GM21717 (cell line): ENCODE measurements around the gene ENPEP.
"Not testable (repeated sequence)": the region's sequence is repeated elsewhere in the genome, so short reads cannot be mapped to it uniquely, and the experiment has no call there.

Source experiments
- ATAC-seq: cut with Tn5 transposase; IDR thresholded peaks from one replicate; pipeline ENCODE4 v1.9.1; 2021; ENCODE audit warnings: mild to moderate bottlenecking, moderate library complexity; ENCODE audit not compliant: unreplicated experiment

ENPEP gene, protein sequence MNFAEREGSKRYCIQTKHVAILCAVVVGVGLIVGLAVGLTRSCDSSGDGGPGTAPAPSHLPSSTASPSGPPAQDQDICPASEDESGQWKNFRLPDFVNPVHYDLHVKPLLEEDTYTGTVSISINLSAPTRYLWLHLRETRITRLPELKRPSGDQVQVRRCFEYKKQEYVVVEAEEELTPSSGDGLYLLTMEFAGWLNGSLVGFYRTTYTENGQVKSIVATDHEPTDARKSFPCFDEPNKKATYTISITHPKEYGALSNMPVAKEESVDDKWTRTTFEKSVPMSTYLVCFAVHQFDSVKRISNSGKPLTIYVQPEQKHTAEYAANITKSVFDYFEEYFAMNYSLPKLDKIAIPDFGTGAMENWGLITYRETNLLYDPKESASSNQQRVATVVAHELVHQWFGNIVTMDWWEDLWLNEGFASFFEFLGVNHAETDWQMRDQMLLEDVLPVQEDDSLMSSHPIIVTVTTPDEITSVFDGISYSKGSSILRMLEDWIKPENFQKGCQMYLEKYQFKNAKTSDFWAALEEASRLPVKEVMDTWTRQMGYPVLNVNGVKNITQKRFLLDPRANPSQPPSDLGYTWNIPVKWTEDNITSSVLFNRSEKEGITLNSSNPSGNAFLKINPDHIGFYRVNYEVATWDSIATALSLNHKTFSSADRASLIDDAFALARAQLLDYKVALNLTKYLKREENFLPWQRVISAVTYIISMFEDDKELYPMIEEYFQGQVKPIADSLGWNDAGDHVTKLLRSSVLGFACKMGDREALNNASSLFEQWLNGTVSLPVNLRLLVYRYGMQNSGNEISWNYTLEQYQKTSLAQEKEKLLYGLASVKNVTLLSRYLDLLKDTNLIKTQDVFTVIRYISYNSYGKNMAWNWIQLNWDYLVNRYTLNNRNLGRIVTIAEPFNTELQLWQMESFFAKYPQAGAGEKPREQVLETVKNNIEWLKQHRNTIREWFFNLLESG

DNA sequence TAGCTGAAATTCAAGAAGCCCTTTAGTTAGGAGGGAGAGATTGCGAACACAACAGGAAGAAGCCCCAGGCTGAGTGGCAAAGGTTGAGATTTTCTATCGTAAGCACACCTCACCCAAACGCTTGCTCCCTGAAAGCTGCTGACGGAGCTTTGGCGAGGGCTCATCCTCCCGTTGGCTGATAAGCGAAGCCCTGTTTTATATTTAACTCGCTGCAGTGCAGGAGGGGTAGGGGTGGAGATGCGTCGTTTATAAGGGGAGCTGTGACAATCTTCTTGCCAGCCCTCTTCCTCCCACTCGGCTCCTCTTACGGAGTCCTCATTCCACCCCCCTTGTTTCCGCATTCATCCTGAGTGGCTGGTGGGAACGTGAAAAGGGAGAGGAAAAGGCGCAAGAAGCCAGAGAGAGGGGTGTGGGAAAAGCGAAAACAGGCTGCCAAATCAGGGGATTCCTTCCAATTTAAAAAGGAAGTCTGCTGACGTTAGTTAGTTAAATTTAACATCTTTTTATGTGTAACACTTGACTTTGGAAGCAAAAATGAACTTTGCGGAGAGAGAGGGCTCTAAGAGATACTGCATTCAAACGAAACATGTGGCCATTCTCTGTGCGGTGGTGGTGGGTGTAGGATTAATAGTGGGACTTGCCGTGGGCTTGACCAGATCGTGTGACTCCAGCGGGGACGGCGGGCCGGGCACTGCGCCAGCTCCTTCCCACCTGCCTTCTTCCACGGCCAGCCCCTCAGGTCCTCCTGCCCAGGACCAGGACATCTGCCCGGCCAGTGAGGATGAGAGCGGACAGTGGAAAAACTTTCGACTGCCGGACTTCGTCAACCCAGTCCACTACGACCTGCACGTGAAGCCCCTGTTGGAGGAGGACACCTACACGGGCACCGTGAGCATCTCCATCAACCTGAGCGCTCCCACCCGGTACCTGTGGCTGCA lies at the start of gene ENPEP:
ENPEP (plus strand) TSS at position 275 of the 938 bp plus-strand sequence; CDS start at position 535, 260 bp downstream.
- no peak for ATAC-seq

DNA sequence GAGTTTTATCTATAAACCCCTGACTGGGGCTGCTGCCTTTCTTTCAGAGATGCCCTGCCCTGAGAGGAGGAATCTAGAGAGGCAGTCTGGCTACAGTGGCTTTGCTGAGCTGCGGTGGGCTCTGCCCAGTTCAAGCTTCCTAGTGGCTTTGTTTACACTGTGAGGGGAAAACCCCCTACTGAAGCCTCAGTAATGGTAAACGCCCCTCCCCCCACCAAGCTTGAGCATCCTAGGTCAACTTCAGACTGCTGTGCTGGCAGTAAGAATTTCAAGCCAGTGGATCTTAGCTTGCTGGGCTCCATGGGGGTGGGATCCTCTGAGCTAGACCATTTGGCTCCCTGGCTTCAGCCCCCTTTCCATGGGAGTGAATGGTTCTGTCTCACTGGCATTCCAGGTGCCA lies 44.1 kb upstream of the ENPEP start:
- not testable (repeated sequence) for ATAC-seq

DNA sequence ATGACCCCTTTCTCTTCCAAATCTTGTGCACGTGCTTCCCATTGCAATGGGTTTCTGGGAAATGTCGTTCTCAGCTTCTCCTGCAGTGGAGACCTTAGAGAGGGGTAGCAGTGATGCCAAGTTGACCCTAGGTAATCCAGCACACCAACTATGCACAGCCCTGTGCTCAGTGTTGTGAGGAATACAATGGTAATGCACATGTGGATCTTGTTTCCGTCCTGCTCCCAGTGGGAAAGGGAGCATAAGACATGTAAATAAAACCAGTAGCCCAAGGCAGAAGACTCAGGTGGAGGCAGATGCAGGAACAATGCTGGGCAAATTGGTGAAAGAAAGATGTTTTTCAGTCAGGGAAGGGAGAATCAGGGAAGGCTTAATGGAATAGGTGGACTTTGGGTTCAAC lies 38.7 kb upstream of the ENPEP start:
- not testable (repeated sequence) for ATAC-seq

DNA sequence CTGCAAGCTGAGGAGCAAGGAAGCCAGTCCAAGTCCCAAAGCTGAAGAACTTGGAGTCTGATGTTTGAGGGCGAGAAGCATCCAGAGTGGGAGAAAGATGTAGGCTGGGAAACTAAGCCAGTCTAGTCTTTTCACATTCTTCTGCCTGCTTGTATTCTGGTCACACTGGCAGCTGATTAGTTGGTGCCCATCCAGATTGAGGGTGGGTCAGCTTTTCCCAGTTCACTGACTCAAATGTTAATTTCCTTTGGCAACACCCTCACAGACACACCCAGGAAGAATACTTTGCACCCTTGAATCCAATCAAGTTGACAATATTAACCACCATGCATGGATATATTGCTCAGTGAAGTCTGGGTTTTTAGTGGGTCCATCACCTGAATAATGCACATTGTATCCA lies 36.7 kb upstream of the ENPEP start:
- not testable (repeated sequence) for ATAC-seq

DNA sequence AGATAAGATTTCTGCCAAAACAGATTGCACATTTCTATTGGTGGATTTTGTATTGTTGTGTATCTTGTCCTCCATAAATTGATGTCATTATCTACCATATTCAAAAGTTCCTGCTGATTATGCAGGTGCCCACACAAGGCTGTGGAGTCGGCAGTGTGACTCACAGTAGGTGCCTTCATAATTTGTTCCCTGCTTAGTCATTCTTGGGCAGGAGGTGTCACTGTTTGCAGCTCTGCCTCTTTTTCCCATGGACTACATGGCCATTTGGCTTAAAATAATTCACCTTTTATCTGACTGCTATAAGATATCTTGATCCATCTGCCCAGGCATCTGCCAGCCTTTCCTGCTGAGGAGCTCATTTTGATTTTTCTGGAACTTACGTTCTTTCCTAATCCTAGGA lies 33.6 kb upstream of the ENPEP start:
- ATAC-seq: no peak

DNA sequence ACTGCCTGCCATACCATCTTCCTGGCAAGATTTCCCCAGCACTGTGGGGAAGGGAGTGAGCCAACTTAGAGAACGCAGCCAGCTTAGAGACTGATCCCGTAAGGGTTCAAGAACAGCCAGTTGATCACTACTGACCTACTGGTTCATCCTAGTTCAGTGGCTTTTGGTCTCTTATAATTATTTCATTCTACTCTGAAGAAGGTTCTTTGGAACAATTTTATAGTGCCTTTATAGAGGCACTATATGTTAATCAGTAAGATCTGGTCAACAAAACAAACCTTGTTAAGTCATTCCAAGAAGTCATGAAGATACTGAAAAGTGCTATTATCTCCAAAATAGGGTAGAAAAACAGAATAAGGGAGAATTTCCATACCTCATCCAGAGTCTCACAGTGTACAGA lies 33.2 kb upstream of the ENPEP start:
- no peak for ATAC-seq

DNA sequence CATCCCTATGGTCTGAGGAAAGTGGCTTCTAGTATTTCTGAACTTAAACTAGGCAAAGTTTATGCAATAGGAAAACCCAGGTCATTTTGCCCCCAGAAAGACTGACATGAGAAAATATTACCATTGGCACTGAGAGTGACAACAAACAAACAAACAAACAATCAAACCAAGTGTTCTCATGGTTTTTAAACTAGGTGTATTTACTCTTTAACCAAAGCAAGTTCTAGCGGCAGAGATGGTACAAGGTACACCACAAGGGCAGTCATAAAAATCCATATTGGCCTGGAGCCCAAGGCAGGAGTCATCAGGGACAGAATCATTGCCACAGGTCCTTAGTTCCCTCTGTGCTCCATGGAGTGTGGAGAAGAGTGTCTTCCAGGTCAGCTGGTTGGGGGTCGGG lies 26.0 kb upstream of the ENPEP start:
- ATAC-seq: no peak

DNA sequence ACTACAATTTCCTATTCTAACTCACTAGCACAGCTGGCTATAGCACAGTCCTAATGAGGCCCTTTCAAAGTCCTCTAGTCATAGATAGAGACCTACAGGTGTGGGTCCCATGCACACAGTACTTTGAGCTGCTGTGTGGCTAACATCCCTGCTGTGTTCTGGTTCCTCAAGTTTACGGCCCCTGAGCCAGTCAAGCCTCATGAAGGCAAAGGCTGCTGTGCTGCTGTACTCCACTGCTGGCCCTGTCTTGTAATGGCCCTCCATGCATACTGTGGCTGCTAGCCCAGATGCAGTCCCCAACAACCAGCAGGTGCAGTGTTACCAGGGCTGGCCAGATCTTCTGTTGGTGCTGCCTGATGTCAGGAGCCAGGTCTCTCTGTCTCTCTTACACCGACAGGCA lies 23.4 kb upstream of the ENPEP start:
- ATAC-seq: no peak

DNA sequence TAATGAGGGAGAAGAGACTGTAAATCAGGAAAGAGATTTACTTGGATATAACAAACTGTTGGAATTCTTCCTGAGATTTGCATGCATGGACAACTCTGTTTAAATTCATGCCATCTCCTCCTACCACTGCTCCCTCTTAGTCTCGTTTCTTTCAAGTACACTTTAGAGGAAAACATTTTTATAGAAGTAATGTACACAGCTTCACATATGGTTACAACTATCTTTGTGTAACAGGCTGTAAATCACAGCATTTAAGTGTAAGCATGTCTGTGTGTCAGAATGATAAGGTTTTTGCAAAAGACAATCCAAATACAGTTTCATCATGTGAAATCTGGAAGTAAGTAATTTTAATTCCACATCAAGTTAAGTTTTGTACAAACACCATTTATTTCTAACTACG lies 21.5 kb upstream of the ENPEP start:
- no peak for ATAC-seq

DNA sequence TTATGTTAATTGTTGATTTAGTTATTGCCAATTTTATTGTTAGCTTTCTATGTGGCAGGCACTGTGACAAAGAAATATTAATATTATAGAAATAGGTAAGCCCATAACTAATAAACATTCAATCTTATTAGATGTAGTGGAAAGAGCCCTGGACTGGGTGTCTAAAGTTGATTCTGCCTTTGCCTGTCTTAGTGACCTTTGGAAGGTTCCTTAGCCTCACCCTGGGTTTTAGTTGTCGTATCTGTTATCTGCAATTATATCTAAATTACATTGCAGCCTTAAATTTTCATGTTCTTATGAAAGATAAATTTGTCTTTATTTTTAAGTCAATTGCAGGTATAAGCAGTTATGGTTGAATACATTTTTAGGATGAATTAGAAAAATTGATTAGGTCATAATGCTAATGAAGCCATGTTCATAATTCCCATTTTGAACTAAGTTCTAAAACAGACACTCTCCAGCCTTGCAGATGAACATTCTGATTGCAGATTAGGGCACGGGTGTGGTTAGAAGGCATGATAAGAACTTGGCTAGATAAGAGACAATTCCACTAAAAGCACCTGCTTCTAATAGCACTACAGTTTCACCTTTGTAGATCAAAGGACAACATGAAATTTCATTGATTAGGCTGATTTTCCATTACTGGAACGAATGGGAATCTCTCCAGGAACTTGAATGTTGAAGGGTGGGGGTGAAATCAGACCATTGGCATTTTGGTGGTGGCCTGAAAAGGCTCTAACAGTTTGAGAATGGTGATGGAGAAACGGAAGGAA lies 17.3 kb upstream of the ENPEP start:
- ATAC-seq: no peak

DNA sequence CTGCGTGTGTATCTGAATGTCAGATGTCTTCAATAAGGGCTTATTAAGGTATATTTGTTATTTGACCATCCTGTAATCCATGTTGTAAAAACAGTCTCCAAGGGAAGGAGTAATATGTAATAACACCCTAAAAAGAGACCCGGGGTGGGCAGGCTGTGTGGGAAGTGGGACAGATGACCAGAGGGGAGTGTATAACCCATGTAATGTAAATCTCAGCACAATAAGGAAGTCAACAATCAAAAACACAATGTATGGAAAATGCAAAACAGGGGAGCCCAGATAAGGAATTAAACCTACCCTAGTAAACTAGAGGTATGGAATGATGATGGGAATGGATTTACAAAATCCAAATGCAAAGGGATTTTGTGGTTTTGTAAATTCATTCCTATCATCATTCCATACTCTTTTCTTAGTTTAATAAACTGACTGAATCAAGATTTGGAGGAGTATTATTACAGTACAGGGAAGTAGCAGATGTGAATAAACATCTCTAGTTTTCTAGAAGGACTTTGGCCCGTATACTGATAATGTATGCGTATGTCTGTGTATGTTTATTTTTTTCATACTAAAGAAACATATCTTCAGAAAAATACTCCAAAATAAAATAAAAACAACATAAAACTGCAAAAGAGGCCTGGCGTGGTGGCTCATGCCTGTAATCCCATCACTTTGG lies 15.7 kb upstream of the ENPEP start:
- no peak for ATAC-seq

DNA sequence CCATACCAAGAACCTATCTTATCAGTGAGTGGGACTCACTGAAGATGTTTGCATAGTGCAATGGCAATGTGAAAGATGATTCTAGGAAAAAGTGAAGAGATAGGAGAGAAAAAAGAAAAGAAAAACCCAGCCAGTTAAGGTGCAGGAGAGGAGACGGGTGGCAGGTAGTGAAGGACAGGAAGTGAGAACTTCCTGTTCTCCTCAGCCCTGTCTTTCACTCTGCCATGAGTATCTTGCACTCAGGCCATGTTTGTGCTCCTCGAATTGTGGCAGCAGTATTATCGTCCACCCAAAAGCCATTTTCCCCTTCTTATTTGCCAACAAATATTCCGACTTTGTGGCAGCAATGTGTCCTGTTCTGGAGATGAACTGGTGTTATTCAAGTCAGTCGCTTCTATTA lies 8.6 kb upstream of the ENPEP start:
- ATAC-seq: peak; percentile 68

DNA sequence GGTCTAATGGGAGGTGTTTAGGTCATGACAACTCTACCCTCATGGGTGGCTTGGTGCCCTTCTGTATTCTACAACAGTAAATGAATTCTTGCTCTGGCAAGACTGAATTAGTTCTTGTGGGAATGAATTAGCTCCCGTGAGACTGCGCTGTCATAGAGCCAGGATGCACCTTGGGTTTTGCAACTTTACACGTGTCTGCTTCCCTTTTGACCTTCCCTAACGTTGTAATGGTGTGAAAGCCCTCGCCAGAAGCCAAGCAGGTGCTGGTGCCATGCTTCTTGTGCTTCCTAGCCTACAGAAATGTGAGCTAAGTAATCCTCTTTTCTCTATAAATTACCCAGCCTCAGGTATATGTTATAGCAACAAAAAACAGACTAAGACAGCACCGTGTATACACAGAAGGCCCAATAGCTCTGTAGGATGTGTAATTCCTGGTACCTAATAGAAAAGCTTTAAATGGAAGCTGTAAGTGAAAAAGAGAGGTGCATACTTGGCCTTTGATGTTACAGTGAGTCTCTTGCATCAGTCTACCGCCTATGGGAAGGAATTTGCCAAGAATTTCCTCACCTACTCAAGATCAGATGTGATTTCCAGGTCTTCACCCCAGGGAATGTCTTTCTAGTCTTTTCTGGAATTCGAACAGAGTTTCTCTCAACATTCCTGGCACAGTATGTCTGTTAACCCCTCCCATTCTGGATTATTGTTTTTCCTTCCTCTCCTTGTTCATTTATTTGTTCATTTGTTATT lies 3.2 kb upstream of the ENPEP start:
- ATAC-seq: no peak

DNA sequence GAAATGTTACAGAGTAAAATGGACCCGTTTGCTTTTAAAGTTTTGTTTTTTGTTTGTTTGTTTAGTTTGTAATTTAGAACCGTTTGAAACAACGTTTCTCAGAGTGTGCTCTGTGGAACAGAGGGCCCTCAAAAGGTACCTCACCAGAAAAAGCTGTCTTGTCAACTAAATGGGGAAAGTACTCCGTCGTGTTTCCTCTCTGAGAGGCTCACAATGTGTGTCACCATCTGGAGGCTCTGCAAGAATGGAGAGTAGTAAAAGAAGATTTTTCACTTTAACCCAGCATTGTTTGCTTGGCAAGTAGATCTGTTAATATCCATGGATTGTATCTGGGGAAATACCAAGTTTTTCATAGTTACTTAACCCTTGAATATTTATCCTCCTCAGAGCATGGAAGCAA lies 1.5 kb upstream of the ENPEP start:
- ATAC-seq: no peak

DNA sequence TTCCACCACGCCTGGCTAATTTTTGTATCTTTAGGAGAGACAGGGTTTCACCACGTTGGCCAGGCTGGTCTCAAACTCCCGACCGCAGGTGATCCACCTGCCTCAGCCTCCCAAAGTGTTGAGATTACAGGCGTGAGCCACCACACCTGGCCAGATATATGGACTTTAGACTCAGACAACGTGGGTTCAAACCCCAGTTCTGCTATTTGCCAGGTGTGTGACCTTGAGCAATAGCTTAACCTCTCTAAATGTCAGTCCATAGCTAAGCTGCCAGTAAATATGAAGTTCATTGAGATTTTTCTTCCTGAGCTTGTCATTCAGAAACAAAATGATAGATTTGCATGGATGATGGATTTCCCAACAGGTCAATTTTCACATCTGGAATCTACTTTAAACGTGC lies 875 bp upstream of the ENPEP start:
- ATAC-seq: not testable (repeated sequence)

DNA sequence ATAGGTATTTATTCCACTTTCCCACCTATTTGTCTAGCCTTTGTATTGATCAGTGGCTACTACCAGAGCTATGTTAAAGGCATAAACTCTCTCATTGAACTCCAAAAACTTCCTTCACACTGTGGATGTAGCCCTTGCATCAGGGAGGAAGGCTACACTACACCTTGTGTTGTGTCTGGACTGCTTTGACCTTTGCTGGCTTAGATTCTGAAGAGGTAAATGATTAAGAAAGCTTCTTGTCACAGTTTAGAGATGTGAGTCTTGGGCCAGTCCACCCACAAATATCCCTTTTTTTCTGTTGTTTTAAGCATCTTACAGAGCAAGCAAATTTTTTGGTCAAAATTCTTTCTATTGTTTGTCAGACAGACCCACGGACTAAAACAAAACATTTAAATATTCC lies 1.9 kb downstream of the ENPEP start:
- no peak for ATAC-seq

DNA sequence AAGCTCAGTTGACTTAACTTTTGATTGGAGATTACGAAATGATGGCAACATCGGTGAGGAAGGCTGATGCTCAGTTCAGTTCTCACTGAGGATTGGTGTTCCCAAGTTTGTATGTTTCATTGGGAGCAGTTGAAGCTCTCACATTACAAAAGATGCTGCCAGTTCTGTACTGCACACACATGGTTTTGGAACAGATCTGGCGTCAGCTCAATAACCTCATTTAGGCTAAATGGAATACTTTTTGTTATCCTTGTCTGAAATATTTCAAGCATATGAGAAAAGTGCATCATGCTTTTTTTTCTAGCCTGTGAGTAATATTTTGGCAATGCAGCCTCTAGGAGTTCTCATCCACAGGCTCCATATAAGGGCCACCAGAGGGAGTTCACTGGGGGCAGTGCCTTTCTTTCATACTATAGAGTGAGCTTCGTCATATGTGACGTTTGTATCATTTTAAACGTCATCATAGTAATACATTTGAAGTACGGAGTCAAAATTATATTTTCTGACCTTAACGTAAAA lies 4.1 kb downstream of the ENPEP start:
- ATAC-seq: no peak

DNA sequence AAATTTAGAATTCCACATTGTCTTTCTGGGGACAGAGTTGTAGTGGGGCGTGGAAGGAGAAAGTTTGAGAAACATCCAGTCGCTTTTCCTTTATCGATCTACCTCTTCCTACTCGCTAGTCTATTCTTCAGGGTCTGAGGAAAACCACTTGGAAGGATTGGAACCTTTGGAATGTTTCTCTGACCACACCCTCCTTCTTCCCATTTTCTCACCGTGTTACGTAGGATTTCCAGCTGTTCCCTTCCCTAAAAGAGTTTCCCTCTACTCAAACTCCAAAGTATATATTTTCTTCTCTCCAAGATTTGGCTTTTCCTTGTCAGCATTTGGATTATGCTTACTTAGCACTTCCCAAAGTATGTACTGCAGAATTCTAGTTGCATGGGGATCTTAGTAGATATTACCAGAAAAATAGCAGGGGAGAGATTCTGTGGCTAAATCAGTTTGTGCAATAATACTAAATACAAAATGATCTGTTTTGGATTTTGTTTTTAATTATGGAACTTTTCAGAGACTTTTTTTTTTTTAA lies 4.9 kb downstream of the ENPEP start:
- no peak for ATAC-seq
